Panc1 (cell line): ENCODE measurements around the gene HOTAIR.

ENCODE experiments used
- POLR2AphosphoS5 ChIP-seq: IDR thresholded peaks from 2 replicates; pipeline ENCODE4 v1.6.1; 2012; ENCODE audit warnings: mild to moderate bottlenecking, low read depth, low read length, moderate library complexity
- TCF7L2 ChIP-seq: IDR thresholded peaks from 2 replicates; pipeline ENCODE4 v1.6.1; 2011; ENCODE audit warnings: mild to moderate bottlenecking, low read depth, low read length, inconsistent platforms
- TF ChIP-seq, protein P1 (sequence below): fragments of 450-650 bp; IDR thresholded peaks from 2 replicates; pipeline ENCODE4 v1.5.1; 2017; ENCODE audit warnings: mild to moderate bottlenecking
- TF ChIP-seq, protein P2 (sequence below), 2 experiments: IDR thresholded peaks; 2 replicates each; pipeline ENCODE4 v1.6.1; 2011 to 2012; ENCODE audit warnings: low read depth in 2 of 2, control low read depth in 1 of 2, low read length in 1 of 2, mild to moderate bottlenecking in 1 of 2, moderate library complexity in 1 of 2; ENCODE audit not compliant: insufficient read depth in 1 of 2

DNA sequence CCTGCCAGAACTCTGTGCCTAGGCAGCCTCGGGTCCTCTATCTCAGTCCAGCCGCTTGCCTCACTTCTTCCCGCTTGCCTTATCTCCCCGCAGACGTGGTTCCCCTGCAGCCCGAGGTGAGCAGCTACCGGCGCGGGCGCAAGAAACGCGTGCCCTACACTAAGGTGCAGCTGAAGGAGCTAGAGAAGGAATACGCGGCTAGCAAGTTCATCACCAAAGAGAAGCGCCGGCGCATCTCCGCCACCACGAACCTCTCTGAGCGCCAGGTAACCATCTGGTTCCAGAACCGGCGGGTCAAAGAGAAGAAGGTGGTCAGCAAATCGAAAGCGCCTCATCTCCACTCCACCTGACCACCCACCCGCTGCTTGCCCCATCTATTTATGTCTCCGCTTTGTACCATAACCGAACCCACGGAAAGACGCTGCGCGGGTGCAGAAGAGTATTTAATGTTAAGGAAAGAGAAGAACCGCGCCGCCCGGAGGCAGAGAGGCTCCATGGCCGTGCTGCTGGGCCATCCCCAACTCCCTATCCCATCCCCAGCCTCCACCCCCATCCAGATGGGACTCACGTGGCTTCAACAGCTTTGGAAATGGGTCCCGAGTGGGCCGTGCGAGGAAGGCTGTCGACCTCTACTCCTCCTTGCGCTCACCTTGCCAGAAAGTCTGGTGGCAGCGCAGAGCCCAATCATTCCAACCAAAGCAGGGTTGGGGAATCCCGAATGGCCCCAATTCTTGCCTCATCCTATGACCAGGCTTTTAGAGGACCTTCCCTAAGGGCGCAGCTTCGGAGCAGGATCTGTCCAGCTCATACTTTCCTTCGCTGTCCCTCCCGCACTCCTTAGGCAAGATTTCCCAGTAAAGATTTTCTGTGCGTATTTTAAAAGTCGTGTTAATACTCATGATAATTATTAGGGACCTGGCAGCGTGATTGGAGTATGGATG, 29.6 kb downstream of the HOTAIR start:
- TF ChIP-seq, protein P1, sequence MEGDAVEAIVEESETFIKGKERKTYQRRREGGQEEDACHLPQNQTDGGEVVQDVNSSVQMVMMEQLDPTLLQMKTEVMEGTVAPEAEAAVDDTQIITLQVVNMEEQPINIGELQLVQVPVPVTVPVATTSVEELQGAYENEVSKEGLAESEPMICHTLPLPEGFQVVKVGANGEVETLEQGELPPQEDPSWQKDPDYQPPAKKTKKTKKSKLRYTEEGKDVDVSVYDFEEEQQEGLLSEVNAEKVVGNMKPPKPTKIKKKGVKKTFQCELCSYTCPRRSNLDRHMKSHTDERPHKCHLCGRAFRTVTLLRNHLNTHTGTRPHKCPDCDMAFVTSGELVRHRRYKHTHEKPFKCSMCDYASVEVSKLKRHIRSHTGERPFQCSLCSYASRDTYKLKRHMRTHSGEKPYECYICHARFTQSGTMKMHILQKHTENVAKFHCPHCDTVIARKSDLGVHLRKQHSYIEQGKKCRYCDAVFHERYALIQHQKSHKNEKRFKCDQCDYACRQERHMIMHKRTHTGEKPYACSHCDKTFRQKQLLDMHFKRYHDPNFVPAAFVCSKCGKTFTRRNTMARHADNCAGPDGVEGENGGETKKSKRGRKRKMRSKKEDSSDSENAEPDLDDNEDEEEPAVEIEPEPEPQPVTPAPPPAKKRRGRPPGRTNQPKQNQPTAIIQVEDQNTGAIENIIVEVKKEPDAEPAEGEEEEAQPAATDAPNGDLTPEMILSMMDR: no peak
- TF ChIP-seq POLR2AphosphoS5 (no peak), TCF7L2 (no peak)
- TF ChIP-seq, protein P2, sequence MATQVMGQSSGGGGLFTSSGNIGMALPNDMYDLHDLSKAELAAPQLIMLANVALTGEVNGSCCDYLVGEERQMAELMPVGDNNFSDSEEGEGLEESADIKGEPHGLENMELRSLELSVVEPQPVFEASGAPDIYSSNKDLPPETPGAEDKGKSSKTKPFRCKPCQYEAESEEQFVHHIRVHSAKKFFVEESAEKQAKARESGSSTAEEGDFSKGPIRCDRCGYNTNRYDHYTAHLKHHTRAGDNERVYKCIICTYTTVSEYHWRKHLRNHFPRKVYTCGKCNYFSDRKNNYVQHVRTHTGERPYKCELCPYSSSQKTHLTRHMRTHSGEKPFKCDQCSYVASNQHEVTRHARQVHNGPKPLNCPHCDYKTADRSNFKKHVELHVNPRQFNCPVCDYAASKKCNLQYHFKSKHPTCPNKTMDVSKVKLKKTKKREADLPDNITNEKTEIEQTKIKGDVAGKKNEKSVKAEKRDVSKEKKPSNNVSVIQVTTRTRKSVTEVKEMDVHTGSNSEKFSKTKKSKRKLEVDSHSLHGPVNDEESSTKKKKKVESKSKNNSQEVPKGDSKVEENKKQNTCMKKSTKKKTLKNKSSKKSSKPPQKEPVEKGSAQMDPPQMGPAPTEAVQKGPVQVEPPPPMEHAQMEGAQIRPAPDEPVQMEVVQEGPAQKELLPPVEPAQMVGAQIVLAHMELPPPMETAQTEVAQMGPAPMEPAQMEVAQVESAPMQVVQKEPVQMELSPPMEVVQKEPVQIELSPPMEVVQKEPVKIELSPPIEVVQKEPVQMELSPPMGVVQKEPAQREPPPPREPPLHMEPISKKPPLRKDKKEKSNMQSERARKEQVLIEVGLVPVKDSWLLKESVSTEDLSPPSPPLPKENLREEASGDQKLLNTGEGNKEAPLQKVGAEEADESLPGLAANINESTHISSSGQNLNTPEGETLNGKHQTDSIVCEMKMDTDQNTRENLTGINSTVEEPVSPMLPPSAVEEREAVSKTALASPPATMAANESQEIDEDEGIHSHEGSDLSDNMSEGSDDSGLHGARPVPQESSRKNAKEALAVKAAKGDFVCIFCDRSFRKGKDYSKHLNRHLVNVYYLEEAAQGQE (IDR thresholded peaks at IDR 0.05; ENCODE audit: insufficient read depth in 1 of 2, low read depth in 2 of 2, low read length in 1 of 2): no peak
